HCT116 (cell line): Measurements from ENCODE around the gene OR6B3.

Experiments used
- CEBPB ChIP-seq: IDR thresholded peaks from 2 replicates; pipeline ENCODE4 v1.6.1; 2012; ENCODE audit warnings: low read depth
- CTCF ChIP-seq, 3 experiments: fragments of 200-600 bp in 1 of 3; sonication (generic) in 1 of 3; IDR thresholded peaks in 2 of 3; conservative IDR thresholded peaks in 1 of 3; 2 replicates each; pipeline ENCODE4 v1.5.1; 2012 to 2017; ENCODE audit warnings: low read depth in 2 of 3, low read length in 2 of 3, antibody characterized with exemption in 1 of 3, borderline replicate concordance in 1 of 3, control low read depth in 1 of 3, mild to moderate bottlenecking in 1 of 3, mixed read lengths in 1 of 3, mixed run types in 1 of 3, moderate library complexity in 1 of 3; ENCODE audit not compliant: insufficient read depth in 1 of 3
- EZH2 ChIP-seq: fragments of 200-600 bp; sonication (generic); IDR thresholded peaks from 2 replicates; pipeline ENCODE4 v1.6.1; 2017; ENCODE audit warnings: antibody characterized with exemption, mixed run types
- EZH2phosphoT487 ChIP-seq: fragments of 200-600 bp; IDR thresholded peaks from 2 replicates; pipeline ENCODE4 v1.6.1; 2018; ENCODE audit warnings: antibody characterized with exemption, borderline replicate concordance
- POLR2A ChIP-seq: IDR thresholded peaks from 2 replicates; pipeline ENCODE4 v1.7.0; 2011; ENCODE audit warnings: borderline replicate concordance; ENCODE audit not compliant: insufficient read depth, insufficient read length; ENCODE audit errors: extremely low read depth
- POLR2AphosphoS5 ChIP-seq: IDR thresholded peaks from 2 replicates; pipeline ENCODE4 v1.6.1; 2011; ENCODE audit warnings: mild to moderate bottlenecking, low read depth, low read length, moderate library complexity
- REST ChIP-seq: IDR thresholded peaks from 2 replicates; pipeline ENCODE4 v1.6.1; 2012; ENCODE audit warnings: low read depth
- ZBTB33 ChIP-seq: IDR thresholded peaks from 2 replicates; pipeline ENCODE4 v1.6.1; 2011; ENCODE audit warnings: mild to moderate bottlenecking, low read length, moderate library complexity; ENCODE audit not compliant: insufficient replicate concordance; ENCODE audit errors: extremely low read depth

GRCh38 chr2:240055177-240055917 is 2.0 kb upstream of the OR6B3 start:
- no peak for TF ChIP-seq POLR2A
- TF ChIP-seq CTCF (IDR thresholded peaks at IDR 0.05 in 2 of 3, conservative IDR thresholded peaks at IDR 0.05 in 1 of 3; ENCODE audit: borderline replicate concordance in 1 of 3, insufficient read depth in 1 of 3, low read depth in 2 of 3, low read length in 2 of 3) = no peak
- no peak for TF ChIP-seq CEBPB
- no peak for TF ChIP-seq EZH2phosphoT487
- TF ChIP-seq POLR2AphosphoS5 = no peak
- TF ChIP-seq EZH2 = no peak
- no peak for TF ChIP-seq REST
- TF ChIP-seq ZBTB33 = no peak
